Measurements from ENCODE around the gene ADGRG1. TPM values are rescaled to one million over a fixed set of nuclear protein-coding genes. Genes with fewer than 3 reads are reported as not detected.

The ADGRG1 gene
- total RNA-seq, 1 donor from 2014 or later, result 116 TPM

DNA sequence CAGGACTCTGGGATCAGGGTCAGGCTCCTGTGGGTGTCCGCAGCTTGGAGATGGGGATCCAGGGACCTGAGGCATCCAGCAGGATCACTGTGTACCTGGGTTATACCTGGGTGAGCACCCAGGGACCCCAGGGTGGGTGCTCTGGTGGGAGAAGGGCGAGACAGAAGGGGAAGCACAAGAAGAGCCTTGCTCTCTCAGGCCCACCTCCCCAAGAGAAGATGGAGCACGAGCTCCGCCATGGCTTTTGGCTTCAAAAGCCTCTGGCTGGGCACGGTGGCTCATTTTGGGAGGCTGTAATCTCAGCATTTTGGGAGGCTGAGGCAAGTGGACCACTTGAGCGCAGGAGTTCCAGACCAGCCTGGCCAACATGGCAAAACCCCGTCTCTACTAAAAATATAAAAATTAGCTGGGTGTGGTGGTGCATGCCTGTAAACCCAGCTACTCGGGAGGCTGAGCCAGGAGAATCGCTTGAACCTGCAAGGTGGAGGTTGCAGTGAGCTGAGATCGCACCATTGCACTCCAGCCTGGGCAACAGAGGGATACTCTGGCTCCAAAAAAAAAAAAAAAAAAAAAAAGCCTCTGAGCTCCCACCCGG is 75.1 kb downstream of the ADGRG1 start:
- H3K27ac Mint-ChIP-seq (ENCODE audit: unreplicated experiment), result no peak overlapping the region
- TF ChIP-seq, protein P1, sequence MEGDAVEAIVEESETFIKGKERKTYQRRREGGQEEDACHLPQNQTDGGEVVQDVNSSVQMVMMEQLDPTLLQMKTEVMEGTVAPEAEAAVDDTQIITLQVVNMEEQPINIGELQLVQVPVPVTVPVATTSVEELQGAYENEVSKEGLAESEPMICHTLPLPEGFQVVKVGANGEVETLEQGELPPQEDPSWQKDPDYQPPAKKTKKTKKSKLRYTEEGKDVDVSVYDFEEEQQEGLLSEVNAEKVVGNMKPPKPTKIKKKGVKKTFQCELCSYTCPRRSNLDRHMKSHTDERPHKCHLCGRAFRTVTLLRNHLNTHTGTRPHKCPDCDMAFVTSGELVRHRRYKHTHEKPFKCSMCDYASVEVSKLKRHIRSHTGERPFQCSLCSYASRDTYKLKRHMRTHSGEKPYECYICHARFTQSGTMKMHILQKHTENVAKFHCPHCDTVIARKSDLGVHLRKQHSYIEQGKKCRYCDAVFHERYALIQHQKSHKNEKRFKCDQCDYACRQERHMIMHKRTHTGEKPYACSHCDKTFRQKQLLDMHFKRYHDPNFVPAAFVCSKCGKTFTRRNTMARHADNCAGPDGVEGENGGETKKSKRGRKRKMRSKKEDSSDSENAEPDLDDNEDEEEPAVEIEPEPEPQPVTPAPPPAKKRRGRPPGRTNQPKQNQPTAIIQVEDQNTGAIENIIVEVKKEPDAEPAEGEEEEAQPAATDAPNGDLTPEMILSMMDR (IDR thresholded peaks at IDR 0.05; ENCODE audit: partially characterized antibody, unreplicated experiment), result no peak
- peaks cover 2% of the 10 kb centered on the region for H3K4me1 Mint-ChIP-seq (ENCODE audit: low read depth, unreplicated experiment)
- peaks cover 10% of the 10 kb centered on the region for H3K36me3 Mint-ChIP-seq (ENCODE audit: unreplicated experiment)
- H3K9me3 Mint-ChIP-seq (ENCODE audit: unreplicated experiment), result peaks cover 3% of the 10 kb centered on the region
- no peak for DNase-seq
- H3K27me3 Mint-ChIP-seq (ENCODE audit: unreplicated experiment), result peaks cover 7% of the 10 kb centered on the region
- H3K4me3 Mint-ChIP-seq (ENCODE audit: unreplicated experiment), result no peak overlapping the region

DNA sequence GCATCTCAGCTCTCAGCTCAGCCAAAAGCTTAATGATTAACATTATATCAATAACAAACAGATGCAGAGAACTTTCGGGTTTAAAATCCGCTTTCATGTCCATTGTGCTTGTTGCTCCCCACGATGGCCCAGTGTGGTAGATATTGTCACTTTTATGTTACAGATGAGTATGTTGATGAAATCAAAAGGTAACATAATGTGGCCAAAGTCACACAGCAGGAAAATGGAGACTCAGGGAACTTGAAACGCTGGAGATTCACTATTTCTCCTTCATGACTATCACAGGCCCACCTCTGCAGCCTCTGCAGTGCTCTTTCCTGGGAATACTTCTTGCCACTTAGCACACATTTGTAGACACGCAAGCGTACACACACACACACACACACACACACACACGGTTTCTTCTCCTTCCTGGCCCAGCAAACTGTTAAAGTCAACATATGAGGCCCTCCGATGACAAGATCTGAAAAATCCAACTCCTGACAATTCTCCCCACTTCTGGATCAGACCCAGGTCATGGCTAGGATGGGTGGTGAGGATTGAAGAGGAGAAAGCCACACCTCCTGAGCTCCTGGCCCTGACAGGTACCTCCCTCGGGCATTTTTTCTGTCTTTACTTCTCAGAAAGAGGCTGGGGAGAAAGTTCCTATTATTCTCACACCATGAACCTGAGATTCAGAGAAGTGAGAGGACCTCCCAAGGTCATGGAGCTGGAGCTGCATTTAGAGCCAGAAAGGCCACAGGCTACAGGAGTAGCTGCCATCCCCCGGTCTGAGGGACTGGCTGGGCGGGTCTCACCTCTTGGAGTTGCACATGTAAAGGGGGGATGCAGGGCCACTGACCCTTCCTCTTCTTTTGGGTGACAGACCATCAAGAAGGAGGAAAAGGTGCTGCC is 75.8 kb downstream of the ADGRG1 start:
- Mint-ChIP-seq H3K4me3 (ENCODE audit: unreplicated experiment) (no peak overlapping the region), H3K36me3 (ENCODE audit: unreplicated experiment) (peaks cover 10% of the 10 kb centered on the region), H3K27me3 (ENCODE audit: unreplicated experiment) (peaks cover 7% of the 10 kb centered on the region), H3K4me1 (ENCODE audit: low read depth, unreplicated experiment) (peaks cover 2% of the 10 kb centered on the region), H3K27ac (ENCODE audit: unreplicated experiment) (no peak overlapping the region), H3K9me3 (ENCODE audit: unreplicated experiment) (peaks cover 3% of the 10 kb centered on the region)
- TF ChIP-seq, protein P1 (IDR thresholded peaks at IDR 0.05; ENCODE audit: partially characterized antibody, unreplicated experiment), result no peak
- DNase-seq, result no peak

DNA sequence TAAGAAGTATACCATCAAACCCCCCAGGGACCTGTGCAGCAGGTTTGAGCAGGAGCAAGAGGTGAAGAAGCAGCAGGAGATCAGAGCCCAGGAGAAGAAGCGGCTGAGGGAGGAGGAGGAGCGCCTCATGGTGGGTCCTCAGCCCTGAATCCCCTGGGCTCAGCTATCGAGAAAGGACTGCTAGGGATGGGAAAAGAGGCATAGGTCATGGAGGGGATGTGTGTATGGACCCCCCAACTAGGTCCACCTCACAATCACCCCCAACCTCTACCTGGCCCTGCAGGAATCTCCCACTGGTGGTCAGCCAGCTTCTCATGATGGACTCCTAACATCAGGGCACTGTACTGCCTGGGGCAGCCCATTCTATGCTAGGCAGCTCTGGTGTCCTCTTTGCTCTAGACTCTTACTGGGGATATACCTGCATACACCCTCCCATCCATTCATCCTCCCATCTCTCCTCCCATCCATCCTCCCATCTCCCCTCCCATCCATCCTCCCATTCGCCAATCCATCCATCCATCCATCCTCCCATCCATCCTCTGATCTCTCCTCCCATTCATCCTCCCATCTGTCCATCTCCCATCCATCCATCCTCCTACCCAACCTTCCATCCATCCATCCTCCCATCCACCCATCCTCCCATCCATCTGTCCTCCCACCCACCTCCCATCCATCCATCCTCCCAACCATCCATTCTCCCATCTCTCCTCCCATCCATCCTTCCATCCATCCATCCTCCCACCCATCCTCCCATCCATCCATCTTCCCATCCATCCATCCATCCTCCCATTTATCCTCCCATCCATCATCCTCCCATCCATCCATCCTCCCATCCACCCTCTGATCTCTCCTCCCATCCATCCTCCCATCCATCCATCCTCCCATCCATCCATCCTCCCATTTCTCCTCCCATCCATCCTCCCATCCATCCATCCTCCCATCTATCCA is 76.7 kb downstream of the ADGRG1 start:
- TF ChIP-seq, protein P1 (IDR thresholded peaks at IDR 0.05; ENCODE audit: partially characterized antibody, unreplicated experiment), result no peak
- Mint-ChIP-seq H3K9me3 (ENCODE audit: unreplicated experiment) (peaks cover 3% of the 10 kb centered on the region), H3K27me3 (ENCODE audit: unreplicated experiment) (peaks cover 7% of the 10 kb centered on the region), H3K4me1 (ENCODE audit: low read depth, unreplicated experiment) (no peaks in the 10 kb centered on the region), H3K36me3 (ENCODE audit: unreplicated experiment) (peaks cover 10% of the 10 kb centered on the region), H3K27ac (ENCODE audit: unreplicated experiment) (no peak overlapping the region), H3K4me3 (ENCODE audit: unreplicated experiment) (no peak overlapping the region)
- DNase-seq, result no peak

DNA sequence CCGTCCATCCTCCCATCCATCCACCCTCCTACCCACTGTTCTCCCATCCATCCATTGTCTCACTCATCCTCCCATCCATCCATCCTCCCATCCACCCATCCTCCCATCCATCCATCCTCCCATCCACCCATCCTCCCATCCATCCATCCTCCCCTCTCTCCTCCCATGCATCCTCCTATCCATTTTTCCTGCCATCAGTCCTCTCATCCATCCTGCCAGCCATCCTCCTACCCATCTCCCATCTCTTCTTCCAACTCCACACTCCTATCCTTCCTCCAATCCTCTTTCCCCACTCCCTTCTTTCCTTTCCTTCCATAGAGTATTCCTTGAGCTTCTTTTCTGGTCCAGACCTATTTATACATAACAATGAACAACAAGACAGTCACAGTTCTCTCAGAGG is 78.3 kb downstream of the ADGRG1 start:
- no peak overlapping the region for H3K4me3 Mint-ChIP-seq (ENCODE audit: unreplicated experiment)
- TF ChIP-seq, protein P1 (IDR thresholded peaks at IDR 0.05; ENCODE audit: partially characterized antibody, unreplicated experiment), result no peak
- H3K27ac Mint-ChIP-seq (ENCODE audit: unreplicated experiment), result no peak overlapping the region
- no peak for DNase-seq
- peaks cover 7% of the 10 kb centered on the region for H3K4me1 Mint-ChIP-seq (ENCODE audit: low read depth, unreplicated experiment)
- peaks cover 3% of the 10 kb centered on the region for H3K9me3 Mint-ChIP-seq (ENCODE audit: unreplicated experiment)
- H3K36me3 Mint-ChIP-seq (ENCODE audit: unreplicated experiment), result peaks cover 10% of the 10 kb centered on the region
- peaks cover 9% of the 10 kb centered on the region for H3K27me3 Mint-ChIP-seq (ENCODE audit: unreplicated experiment)

Data from glutamatergic neuron (in vitro differentiated cells).